HEK293 (cell line): Measurements from ENCODE around the gene RBMS3.

Source experiments
- CTCF ChIA-PET: fragments of 350-600 bp; formaldehyde crosslinking; extraction: SDS; loops from one replicate; lab custom pipeline; 2021; ENCODE audit warnings: antibody characterized with exemption; lab: Yijun Ruan, JAX
- POLR2A ChIA-PET: fragments of 300-600 bp; formaldehyde crosslinking; extraction: SDS; loops from one replicate; lab custom pipeline; 2020; ENCODE audit warnings: antibody characterized with exemption, inconsistent platforms; lab: Yijun Ruan, JAX
- H3K27ac ChIP-seq: fragments of 200-500 bp; sonication (Bioruptor generic); 2 replicates; pipeline ENCODE4 v1.5.1; 2014; ENCODE audit warnings: low read depth, low read length, control low read depth, inconsistent platforms; ENCODE audit errors: extremely low read depth
- H3K36me3 ChIP-seq, 2 experiments: fragments of 200-500 bp in 1 of 2; sonication (Bioruptor generic) in 1 of 2; 1 replicate in 1 of 2; 2 replicates in 1 of 2; pipeline ENCODE4 v1.5.1; 2014 to 2017; ENCODE audit warnings: inconsistent platforms in 2 of 2, low read length in 2 of 2; ENCODE audit not compliant: control insufficient read depth in 2 of 2, insufficient read depth in 1 of 2
- H3K4me1 ChIP-seq: fragments of 200-500 bp; sonication (Bioruptor generic); 2 replicates; pipeline ENCODE4 v1.5.1; 2014; ENCODE audit warnings: mild to moderate bottlenecking, low read length, inconsistent platforms; ENCODE audit not compliant: control insufficient read depth, insufficient read depth
- H3K4me3 ChIP-seq: 2 replicates; pipeline ENCODE4 v1.5.1; 2011; ENCODE audit warnings: low read depth, mild to moderate bottlenecking, control low read depth, low read length, moderate library complexity
- H3K9me3 ChIP-seq: fragments of 200-500 bp; sonication (Bioruptor generic); 2 replicates; pipeline ENCODE4 v1.5.1; 2014; ENCODE audit warnings: low read depth, low read length, inconsistent platforms; ENCODE audit not compliant: control insufficient read depth, insufficient read depth
- GLI2 ChIP-seq: fragments of 450-650 bp; formaldehyde crosslinking; IDR thresholded peaks from 2 replicates; pipeline ENCODE4; 2017; ENCODE audit warnings: missing biosample characterization, missing genetic modification characterization, low read depth, borderline replicate concordance
- GLIS2 ChIP-seq: fragments of 450-650 bp; formaldehyde crosslinking; IDR thresholded peaks from 2 replicates; pipeline ENCODE4 v1.5.1; 2016; ENCODE audit warnings: missing biosample characterization, missing genetic modification characterization
- KLF16 ChIP-seq: fragments of 450-650 bp; formaldehyde crosslinking; IDR thresholded peaks from 2 replicates; pipeline ENCODE4 v1.5.1; 2017; ENCODE audit warnings: missing biosample characterization, missing genetic modification characterization
- KLF8 ChIP-seq: fragments of 450-650 bp; formaldehyde crosslinking; IDR thresholded peaks from 2 replicates; pipeline ENCODE4 v1.5.1; 2016; ENCODE audit warnings: missing biosample characterization, missing genetic modification characterization
- MYNN ChIP-seq: fragments of 450-650 bp; formaldehyde crosslinking; IDR thresholded peaks from 2 replicates; pipeline ENCODE4 v1.5.1; 2016; ENCODE audit warnings: missing biosample characterization, missing genetic modification characterization, borderline replicate concordance
- ZNF112 ChIP-seq: fragments of 450-650 bp; formaldehyde crosslinking; IDR thresholded peaks from 2 replicates; pipeline ENCODE4 v1.5.0; 2017; ENCODE audit warnings: missing biosample characterization, missing genetic modification characterization
- ZNF146 ChIP-seq: fragments of 450-650 bp; formaldehyde crosslinking; IDR thresholded peaks from 2 replicates; pipeline ENCODE4 v1.5.1; 2016; ENCODE audit warnings: missing biosample characterization, missing genetic modification characterization
- ZNF174 ChIP-seq: fragments of 450-650 bp; formaldehyde crosslinking; IDR thresholded peaks from 2 replicates; pipeline ENCODE4 v1.5.0; 2017; ENCODE audit warnings: missing biosample characterization, mild to moderate bottlenecking, missing genetic modification characterization
- ZNF223 ChIP-seq: fragments of 450-650 bp; formaldehyde crosslinking; IDR thresholded peaks from 2 replicates; pipeline ENCODE4 v1.5.1; 2016; ENCODE audit warnings: missing biosample characterization, missing genetic modification characterization
- ZNF239 ChIP-seq: fragments of 450-650 bp; formaldehyde crosslinking; IDR thresholded peaks from 2 replicates; pipeline ENCODE4 v1.5.1; 2016; ENCODE audit warnings: missing biosample characterization, missing genetic modification characterization
- ZNF341 ChIP-seq: fragments of 450-650 bp; formaldehyde crosslinking; IDR thresholded peaks from 2 replicates; pipeline ENCODE4; 2016; ENCODE audit warnings: low read depth, missing biosample characterization, missing genetic modification characterization
- ZNF350 ChIP-seq: fragments of 450-650 bp; formaldehyde crosslinking; IDR thresholded peaks from 2 replicates; pipeline ENCODE4 v1.5.0; 2017; ENCODE audit warnings: missing biosample characterization, mild to moderate bottlenecking, missing genetic modification characterization
- ZNF366 ChIP-seq: fragments of 450-650 bp; formaldehyde crosslinking; conservative IDR thresholded peaks from 2 replicates; pipeline ENCODE4 v1.5.1; 2016; ENCODE audit warnings: missing biosample characterization, missing genetic modification characterization
- ZNF394 ChIP-seq: fragments of 450-650 bp; formaldehyde crosslinking; IDR thresholded peaks from 2 replicates; pipeline ENCODE4 v1.5.1; 2016; ENCODE audit warnings: missing biosample characterization, missing genetic modification characterization, mild to moderate bottlenecking, moderate library complexity, borderline replicate concordance
- ZNF473 ChIP-seq: fragments of 450-650 bp; formaldehyde crosslinking; IDR thresholded peaks from 2 replicates; pipeline ENCODE4 v1.5.1; 2017; ENCODE audit warnings: missing biosample characterization, missing genetic modification characterization
- ZNF514 ChIP-seq: fragments of 450-650 bp; formaldehyde crosslinking; IDR thresholded peaks from 2 replicates; pipeline ENCODE4 v1.5.1; 2016; ENCODE audit warnings: missing biosample characterization, missing genetic modification characterization
- ZNF600 ChIP-seq: fragments of 450-650 bp; formaldehyde crosslinking; IDR thresholded peaks from 2 replicates; pipeline ENCODE4 v1.5.1; 2016; ENCODE audit warnings: missing biosample characterization, missing genetic modification characterization
- ZNF837 ChIP-seq: fragments of 450-650 bp; formaldehyde crosslinking; IDR thresholded peaks from 2 replicates; pipeline ENCODE4 v1.5.1; 2016; ENCODE audit warnings: missing biosample characterization, missing genetic modification characterization
- TF ChIP-seq, protein P1 (sequence below): fragments of 450-650 bp; formaldehyde crosslinking; IDR thresholded peaks from 2 replicates; pipeline ENCODE4 v1.5.1; 2016; ENCODE audit warnings: missing biosample characterization, missing genetic modification characterization
- TF ChIP-seq, protein P2 (sequence below): fragments of 450-650 bp; formaldehyde crosslinking; IDR thresholded peaks from 2 replicates; pipeline ENCODE4 v1.5.1; 2017; ENCODE audit warnings: missing biosample characterization, missing genetic modification characterization

RBMS3 gene

DNA sequence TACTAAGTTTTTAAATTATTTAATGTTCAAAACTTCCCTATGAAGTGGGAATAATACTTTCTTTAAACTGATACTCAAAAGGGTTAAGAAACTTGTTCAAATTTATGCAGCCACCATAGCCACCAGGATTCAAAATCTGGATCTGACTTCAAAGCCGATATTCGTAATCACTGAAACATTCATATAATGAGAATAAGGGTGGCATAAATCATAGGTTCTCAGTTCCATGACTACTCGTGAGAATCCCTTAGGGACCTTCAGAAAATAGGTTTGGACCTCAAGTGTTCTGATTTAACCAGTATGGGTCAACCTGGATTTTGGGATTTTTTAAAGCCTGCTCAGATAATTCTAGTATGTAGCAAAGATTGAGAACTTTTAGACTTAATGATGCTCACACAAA lies 160.6 kb downstream of the RBMS3 start:
- H3K27ac ChIP-seq = no peak overlapping the region
- H3K36me3 ChIP-seq = no peaks in the 10 kb centered on the region
- no peaks in the 10 kb centered on the region for H3K9me3 ChIP-seq
- ChIA-PET POLR2A (no interaction called here), CTCF (no interaction called here)
- 0 out of 2 replicates have a peak, but pooled peaks cover 2% of the 10 kb centered on the region for H3K4me1 ChIP-seq
- TF ChIP-seq MYNN = no peak
- no peak for TF ChIP-seq ZNF394
- no peak for TF ChIP-seq GLI2 (tag by site-specific recombination)
- TF ChIP-seq ZNF350 (tag by site-specific recombination) = no peak
- TF ChIP-seq ZNF837 (tag by site-specific recombination) = no peak
- TF ChIP-seq ZNF341 (tag by site-specific recombination) = no peak
- no peak for TF ChIP-seq ZNF366 (tag by site-specific recombination)
- TF ChIP-seq, protein P1, sequence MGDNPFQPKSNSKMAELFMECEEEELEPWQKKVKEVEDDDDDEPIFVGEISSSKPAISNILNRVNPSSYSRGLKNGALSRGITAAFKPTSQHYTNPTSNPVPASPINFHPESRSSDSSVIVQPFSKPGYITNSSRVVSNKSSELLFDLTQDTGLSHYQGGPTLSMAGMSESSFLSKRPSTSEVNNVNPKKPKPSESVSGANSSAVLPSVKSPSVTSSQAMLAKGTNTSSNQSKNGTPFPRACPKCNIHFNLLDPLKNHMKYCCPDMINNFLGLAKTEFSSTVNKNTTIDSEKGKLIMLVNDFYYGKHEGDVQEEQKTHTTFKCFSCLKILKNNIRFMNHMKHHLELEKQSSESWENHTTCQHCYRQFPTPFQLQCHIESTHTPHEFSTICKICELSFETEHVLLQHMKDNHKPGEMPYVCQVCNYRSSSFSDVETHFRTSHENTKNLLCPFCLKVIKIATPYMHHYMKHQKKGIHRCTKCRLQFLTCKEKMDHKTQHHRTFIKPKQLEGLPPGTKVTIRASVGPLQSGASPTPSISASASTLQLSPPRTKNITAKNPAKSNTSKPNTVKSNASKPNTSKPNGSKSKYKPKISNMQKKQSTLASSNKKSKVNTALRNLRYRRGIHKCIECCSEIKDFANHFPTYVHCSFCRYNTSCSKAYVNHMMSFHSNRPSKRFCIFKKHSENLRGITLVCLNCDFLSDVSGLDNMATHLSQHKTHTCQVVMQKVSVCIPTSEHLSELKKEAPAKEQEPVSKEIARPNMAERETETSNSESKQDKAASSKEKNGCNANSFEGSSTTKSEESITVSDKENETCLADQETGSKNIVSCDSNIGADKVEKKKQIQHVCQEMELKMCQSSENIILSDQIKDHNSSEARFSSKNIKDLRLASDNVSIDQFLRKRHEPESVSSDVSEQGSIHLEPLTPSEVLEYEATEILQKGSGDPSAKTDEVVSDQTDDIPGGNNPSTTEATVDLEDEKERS (tag by site-specific recombination) = no peak
- H3K4me3 ChIP-seq = no peak overlapping the region

DNA sequence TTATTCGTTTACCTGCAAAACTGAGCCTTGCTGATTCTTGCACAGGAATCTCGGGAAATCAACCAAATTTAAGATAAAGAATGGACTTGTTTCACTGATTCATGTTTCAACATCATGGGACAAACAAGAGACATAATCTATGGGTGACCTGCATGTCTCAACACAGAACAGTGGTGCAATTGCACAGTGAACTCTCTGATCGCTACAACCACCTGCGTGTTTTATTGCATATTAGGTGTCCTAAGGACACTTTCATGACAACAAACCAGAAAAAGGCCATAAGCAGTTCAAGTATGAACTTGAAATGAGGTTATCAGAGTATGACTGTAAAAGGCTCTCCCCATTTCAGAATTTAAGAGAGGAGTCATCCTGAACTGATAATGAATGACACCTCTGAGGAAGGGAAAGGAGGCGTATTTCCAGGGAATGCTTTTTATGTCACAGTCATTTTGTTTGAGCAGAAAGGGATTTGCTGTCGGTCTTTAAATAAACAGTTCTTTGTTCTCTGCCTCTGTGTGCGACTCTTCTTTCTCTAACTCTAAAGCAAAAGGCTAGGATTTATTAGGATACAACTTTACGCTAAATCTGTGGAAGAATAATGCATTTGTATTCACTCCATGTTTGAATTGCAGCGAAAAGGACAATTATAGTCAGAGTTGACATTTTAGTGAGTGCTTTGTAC lies 167.2 kb downstream of the RBMS3 start:
- CTCF ChIA-PET = no interaction called here
- Histone ChIP-seq H3K9me3 (no peaks in the 10 kb centered on the region), H3K4me1 (no peaks in the 10 kb centered on the region), H3K36me3 (no peaks in the 10 kb centered on the region)
- TF ChIP-seq GLI2 (tag by site-specific recombination) = no peak
- no peak for TF ChIP-seq ZNF600 (tag by site-specific recombination)
- TF ChIP-seq ZNF174 (tag by site-specific recombination) = no peak
- TF ChIP-seq ZNF146 (tag by site-specific recombination) = no peak
- no peak for TF ChIP-seq KLF8 (tag by site-specific recombination)
- TF ChIP-seq, protein P2, sequence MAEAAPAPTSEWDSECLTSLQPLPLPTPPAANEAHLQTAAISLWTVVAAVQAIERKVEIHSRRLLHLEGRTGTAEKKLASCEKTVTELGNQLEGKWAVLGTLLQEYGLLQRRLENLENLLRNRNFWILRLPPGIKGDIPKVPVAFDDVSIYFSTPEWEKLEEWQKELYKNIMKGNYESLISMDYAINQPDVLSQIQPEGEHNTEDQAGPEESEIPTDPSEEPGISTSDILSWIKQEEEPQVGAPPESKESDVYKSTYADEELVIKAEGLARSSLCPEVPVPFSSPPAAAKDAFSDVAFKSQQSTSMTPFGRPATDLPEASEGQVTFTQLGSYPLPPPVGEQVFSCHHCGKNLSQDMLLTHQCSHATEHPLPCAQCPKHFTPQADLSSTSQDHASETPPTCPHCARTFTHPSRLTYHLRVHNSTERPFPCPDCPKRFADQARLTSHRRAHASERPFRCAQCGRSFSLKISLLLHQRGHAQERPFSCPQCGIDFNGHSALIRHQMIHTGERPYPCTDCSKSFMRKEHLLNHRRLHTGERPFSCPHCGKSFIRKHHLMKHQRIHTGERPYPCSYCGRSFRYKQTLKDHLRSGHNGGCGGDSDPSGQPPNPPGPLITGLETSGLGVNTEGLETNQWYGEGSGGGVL = no peak
- TF ChIP-seq ZNF223 (tag by site-specific recombination) = no peak
- TF ChIP-seq ZNF112 (tag by site-specific recombination) = no peak
- no peak for TF ChIP-seq ZNF239 (tag by site-specific recombination)
- no peak for TF ChIP-seq KLF16 (tag by site-specific recombination)
- TF ChIP-seq GLIS2 (tag by site-specific recombination) = no peak
- no peak for TF ChIP-seq ZNF514
- no peak for TF ChIP-seq ZNF473 (tag by site-specific recombination)
- TF ChIP-seq, all 188 proteins: peak for 0
- POLR2A ChIA-PET = no interaction called here
- Histone ChIP-seq H3K27ac (no peak overlapping the region), H3K4me3 (no peak overlapping the region)
